ENCODE results near the gene CEP112. TPM values are rescaled to one million over a fixed set of nuclear protein-coding genes. Genes with fewer than 3 reads are reported as not detected.

The CEP112 gene
- total RNA-seq, 1 donor from 2014 or later: 1.3 TPM

DNA sequence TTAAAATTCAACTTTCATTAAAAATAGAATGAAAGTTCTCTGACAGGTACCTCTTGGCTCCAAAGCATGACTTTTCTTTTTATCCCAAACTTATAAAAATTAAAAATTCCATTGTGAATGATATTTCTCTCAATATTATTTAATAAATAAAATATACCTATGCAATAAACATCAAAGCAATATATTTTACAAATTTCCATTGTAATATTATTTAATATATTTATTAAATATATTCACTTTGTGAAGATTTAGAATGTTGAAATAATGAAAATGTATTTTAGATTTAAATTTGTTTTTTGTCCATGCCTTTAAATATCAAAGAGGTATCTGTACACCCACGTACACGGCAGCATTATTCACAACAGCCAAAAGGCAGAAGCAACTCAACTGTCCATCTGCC, 147.8 kb downstream of the CEP112 start:
- DNase-seq: no peak
- no peaks in the 10 kb centered on the region for H3K4me1 Mint-ChIP-seq
- no peaks in the 10 kb centered on the region for H3K27me3 Mint-ChIP-seq
- no peak overlapping the region for H3K4me3 Mint-ChIP-seq
- H3K9me3 Mint-ChIP-seq: no peaks in the 10 kb centered on the region
- H3K36me3 Mint-ChIP-seq (ENCODE audit: low read depth): no peaks in the 10 kb centered on the region
- no peak overlapping the region for H3K27ac Mint-ChIP-seq
- intact Hi-C loops (cut with micrococcal nuclease): no loop called here

DNA sequence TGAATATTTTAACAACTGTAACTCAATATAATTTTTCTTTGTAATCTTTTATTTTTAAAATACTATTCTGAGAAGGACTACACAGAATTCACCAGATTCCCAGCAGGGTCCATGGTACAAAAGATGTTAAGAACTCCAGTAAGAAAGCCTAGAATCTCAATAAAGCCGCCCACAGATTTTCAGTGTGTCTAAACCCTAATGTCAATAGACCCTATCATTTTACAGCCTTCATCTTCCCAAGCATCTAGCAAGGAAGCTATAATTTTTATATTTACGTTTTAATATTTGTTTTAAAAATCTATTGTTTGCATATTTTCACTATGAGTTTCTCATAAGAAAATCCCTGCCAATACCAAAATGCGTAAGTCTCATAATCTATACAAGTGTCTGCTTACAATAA, 148.5 kb downstream of the CEP112 start:
- Mint-ChIP-seq H3K27ac (no peak overlapping the region), H3K4me1 (no peaks in the 10 kb centered on the region), H3K36me3 (ENCODE audit: low read depth) (no peaks in the 10 kb centered on the region), H3K4me3 (no peak overlapping the region), H3K27me3 (peaks cover 4% of the 10 kb centered on the region), H3K9me3 (no peaks in the 10 kb centered on the region)
- intact Hi-C loops (cut with micrococcal nuclease): no loop called here
- no peak for DNase-seq

DNA sequence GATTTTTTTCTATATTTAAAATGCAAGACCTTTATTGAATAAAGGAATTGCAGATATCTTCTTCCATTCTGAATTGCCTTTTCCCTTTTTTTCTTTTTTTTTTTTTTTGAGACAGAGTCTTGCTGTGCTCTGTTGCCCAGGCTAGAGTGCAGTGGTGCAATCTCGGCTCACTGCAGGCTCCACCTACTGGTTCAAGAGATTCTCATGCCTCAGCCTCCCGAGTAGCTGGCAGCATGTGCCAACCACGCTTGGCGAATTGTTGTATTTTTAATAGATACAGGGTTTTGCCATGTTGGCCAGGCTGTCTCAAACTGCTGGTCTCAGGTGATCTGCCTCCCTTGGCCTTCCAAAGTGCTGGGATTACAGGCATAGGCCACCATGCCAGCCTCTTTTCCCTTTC, 151.5 kb downstream of the CEP112 start:
- H3K36me3 Mint-ChIP-seq (ENCODE audit: low read depth): no peaks in the 10 kb centered on the region
- no peak overlapping the region for H3K4me3 Mint-ChIP-seq
- DNase-seq: no peak
- no peak overlapping the region for H3K27ac Mint-ChIP-seq
- intact Hi-C loops (cut with micrococcal nuclease): no loop called here
- H3K9me3 Mint-ChIP-seq: peaks cover 4% of the 10 kb centered on the region
- H3K27me3 Mint-ChIP-seq: peaks cover 7% of the 10 kb centered on the region
- no peaks in the 10 kb centered on the region for H3K4me1 Mint-ChIP-seq

DNA sequence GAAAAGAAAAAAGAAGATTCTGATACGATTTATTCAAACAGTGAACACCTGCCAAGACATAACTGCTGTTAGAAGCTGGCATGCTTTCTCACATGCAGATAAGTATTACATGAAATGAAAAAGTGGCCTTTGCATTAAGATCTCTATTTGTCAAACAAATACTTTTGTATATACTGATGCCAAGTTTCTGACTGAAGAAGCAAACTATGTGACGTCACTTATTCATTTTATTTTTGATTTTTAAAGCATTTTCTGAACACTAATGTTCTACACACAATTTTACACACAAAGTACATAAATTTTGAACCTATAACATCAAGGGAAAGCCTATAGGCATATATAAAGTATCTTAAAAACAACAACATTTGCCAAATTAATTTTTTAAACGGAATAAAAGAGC, 153.8 kb downstream of the CEP112 start:
- no peaks in the 10 kb centered on the region for H3K36me3 Mint-ChIP-seq (ENCODE audit: low read depth)
- H3K9me3 Mint-ChIP-seq: peaks cover 4% of the 10 kb centered on the region
- no peak overlapping the region for H3K4me3 Mint-ChIP-seq
- no peak for DNase-seq
- peaks cover 7% of the 10 kb centered on the region for H3K27me3 Mint-ChIP-seq
- no peak overlapping the region for H3K27ac Mint-ChIP-seq
- no peaks in the 10 kb centered on the region for H3K4me1 Mint-ChIP-seq
- intact Hi-C loops (cut with micrococcal nuclease): no loop called here

DNA sequence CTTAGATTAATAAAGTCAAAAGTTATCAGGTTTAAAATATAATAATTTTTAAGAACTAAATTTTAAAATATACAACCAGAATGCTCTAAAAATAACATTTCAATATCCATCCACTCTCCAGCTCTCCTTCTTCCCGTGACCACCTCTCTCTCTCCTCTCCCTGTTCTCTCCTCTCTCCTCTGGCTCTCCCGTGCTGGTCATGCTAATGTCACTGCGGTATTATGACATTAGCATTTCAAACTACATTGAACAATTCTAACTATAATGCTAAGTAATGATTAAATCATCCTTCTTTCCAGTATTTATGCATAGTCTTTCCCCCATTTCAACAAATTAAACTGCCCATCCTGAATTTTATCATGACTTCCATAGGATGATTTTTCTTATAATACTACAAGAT, 154.7 kb downstream of the CEP112 start:
- Mint-ChIP-seq H3K9me3 (peaks cover 4% of the 10 kb centered on the region), H3K4me3 (no peak overlapping the region), H3K27ac (no peak overlapping the region), H3K36me3 (ENCODE audit: low read depth) (no peaks in the 10 kb centered on the region), H3K4me1 (no peaks in the 10 kb centered on the region), H3K27me3 (peaks cover 7% of the 10 kb centered on the region)
- DNase-seq: no peak
- intact Hi-C loops (cut with micrococcal nuclease): no loop called here

DNA sequence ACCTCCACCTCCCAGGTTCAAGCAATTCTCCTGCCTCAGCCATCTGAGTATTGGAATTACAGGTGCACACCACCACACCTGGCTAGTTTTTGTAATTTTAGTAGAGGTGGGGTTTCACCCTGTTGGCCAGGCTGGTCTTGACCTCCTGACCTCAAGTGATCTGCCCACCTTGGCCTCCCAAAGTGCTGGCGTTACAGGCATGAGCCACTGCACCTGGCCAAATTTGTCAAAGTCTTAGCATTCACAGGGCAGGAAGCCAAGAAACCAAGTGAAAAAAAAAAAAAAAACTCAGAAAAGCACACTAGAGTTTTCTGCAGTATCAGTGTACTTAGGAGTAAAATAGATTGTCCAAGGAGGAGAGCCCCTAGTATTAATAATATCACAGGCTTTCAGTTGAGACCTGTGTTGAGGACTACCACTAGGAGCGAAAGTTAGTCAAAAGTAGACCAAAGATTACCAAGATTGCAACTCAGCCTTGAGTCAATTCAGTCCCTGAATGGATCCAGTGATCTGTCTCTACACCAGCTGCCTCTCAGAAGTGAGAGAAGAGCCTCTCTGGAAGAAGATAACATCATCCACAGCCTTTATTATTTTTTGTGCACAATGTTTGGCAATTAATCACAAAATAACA, 159.7 kb downstream of the CEP112 start:
- intact Hi-C loops (cut with micrococcal nuclease): no loop called here

DNA sequence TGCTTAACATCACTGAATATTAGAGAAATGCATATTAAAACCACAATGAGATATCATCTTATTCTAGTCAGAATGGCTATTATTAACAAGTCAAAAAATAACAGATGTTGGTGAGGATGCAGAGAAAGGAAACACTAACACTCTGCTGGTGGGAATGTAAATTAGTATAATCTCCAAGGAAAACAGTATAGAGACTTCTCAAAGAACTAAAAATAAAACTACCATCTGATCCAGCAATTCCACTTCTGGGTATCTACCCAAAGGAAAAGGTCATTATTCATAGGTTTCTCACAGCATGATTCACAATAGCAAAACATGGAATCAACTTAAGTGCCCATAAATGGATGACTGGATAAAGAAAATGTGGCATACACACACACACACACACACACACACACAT, 166.4 kb downstream of the CEP112 start:
- Mint-ChIP-seq H3K4me1 (no peaks in the 10 kb centered on the region), H3K4me3 (no peak overlapping the region), H3K27me3 (peaks cover 3% of the 10 kb centered on the region), H3K36me3 (ENCODE audit: low read depth) (no peaks in the 10 kb centered on the region), H3K9me3 (peaks cover 12% of the 10 kb centered on the region), H3K27ac (no peak overlapping the region)
- DNase-seq: no peak
- intact Hi-C loops (cut with micrococcal nuclease): no loop called here

More for the DNA sequence above, 159.7 kb downstream of the CEP112 start:
- H3K36me3 Mint-ChIP-seq (ENCODE audit: low read depth): no peaks in the 10 kb centered on the region
- H3K9me3 Mint-ChIP-seq: peaks cover 4% of the 10 kb centered on the region
- peaks cover 3% of the 10 kb centered on the region for H3K27me3 Mint-ChIP-seq
- DNase-seq: no peak
- no peak overlapping the region for H3K27ac Mint-ChIP-seq
- H3K4me1 Mint-ChIP-seq: no peaks in the 10 kb centered on the region
- H3K4me3 Mint-ChIP-seq: no peak overlapping the region

DNA sequence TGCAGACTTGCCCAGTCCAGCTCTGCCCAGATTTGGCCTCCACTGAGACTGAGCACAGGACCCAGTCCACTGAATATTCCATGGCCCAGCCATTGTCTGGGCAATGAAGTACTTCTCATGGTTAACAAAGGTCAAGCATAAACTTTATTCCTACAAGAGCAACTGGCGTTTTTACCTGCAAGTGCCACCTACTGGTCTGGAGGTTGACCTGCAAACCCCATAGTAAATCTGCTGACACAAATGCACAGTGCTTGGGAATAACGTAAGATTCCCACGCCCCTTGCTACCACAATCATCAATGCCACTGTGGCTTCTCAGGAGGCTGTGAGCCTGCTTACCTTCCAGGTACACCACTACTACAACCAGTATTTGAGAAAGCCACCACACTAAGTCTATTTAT, 170.2 kb downstream of the CEP112 start:
- Mint-ChIP-seq H3K9me3 (peaks cover 12% of the 10 kb centered on the region), H3K36me3 (ENCODE audit: low read depth) (no peaks in the 10 kb centered on the region)

DNA sequence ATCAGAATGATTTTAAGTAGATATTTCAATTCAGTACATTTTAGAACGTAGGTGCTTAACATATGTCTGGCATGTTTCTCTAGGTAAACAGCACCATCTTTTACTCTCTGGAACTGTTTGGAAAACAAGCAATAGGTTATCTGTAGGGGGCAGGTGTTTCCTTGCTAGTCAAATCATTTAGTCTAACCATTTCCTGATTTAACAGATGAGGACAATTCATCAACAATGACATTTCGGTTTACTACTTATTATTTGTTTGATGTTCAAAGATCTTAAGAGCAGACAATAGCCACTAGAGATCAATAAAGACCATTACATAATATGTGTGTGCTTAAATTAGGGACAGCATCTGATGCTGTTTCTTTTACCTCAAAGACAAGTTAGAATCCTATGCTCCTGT, 173.1 kb downstream of the CEP112 start:
- intact Hi-C loops (cut with micrococcal nuclease): no loop called here
- no peak for DNase-seq
- Mint-ChIP-seq H3K4me1 (no peaks in the 10 kb centered on the region), H3K27me3 (peaks cover 8% of the 10 kb centered on the region), H3K4me3 (no peak overlapping the region), H3K9me3 (peaks cover 8% of the 10 kb centered on the region), H3K36me3 (ENCODE audit: low read depth) (no peaks in the 10 kb centered on the region), H3K27ac (no peak overlapping the region)

More for the DNA sequence above, 170.2 kb downstream of the CEP112 start:
- no peak overlapping the region for H3K4me3 Mint-ChIP-seq
- no peak overlapping the region for H3K27ac Mint-ChIP-seq
- no peaks in the 10 kb centered on the region for H3K4me1 Mint-ChIP-seq
- DNase-seq: no peak
- intact Hi-C loops (cut with micrococcal nuclease): no loop called here
- peaks cover 3% of the 10 kb centered on the region for H3K27me3 Mint-ChIP-seq

DNA sequence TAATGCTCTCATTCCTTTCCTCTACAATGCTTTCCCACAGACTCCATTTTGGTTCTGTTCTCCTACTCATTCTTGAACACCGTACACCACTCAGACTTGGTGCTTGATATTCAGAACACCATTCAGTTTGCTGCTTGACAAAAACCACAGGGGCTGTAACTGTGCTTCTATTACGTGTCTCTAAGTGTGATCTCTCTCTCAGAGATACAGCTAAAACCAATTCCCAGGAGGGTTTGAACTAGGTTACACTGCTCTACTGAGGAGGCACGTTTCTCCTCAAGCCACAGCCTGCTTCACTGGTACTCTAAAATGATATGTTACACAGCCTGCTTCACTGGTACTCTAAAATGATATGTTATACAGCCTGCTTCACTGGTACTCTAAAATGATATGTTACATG, 175.7 kb downstream of the CEP112 start:
- no peaks in the 10 kb centered on the region for H3K36me3 Mint-ChIP-seq (ENCODE audit: low read depth)
- no peaks in the 10 kb centered on the region for H3K9me3 Mint-ChIP-seq
- H3K27me3 Mint-ChIP-seq: peaks cover 5% of the 10 kb centered on the region
- DNase-seq: no peak
- H3K4me3 Mint-ChIP-seq: no peak overlapping the region
- H3K27ac Mint-ChIP-seq: no peak overlapping the region
- intact Hi-C loops (cut with micrococcal nuclease): no loop called here
- H3K4me1 Mint-ChIP-seq: no peaks in the 10 kb centered on the region

DNA sequence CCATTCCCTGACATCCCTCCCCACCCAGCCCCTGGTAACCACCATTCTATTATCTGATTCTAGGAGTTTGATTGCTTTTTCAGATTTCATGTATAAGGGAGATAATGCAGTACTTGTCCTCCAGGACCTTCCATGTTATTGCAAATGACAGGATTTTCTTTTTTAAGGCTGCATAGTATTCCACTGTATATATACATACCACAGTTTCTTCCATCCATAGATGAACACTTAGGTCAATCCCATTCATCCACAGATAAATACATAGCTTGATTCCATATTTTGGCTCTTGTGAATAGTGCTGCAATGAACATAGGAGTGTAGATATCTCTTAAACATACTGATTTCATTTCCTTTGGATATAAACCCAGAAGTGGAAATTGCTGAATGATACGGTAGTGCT, 183.3 kb downstream of the CEP112 start:
- Mint-ChIP-seq H3K4me1 (no peaks in the 10 kb centered on the region), H3K27me3 (no peaks in the 10 kb centered on the region), H3K36me3 (ENCODE audit: low read depth) (no peaks in the 10 kb centered on the region), H3K9me3 (peaks cover 4% of the 10 kb centered on the region), H3K27ac (no peak overlapping the region), H3K4me3 (no peak overlapping the region)
- intact Hi-C loops (cut with micrococcal nuclease): no loop called here
- no peak for DNase-seq

DNA sequence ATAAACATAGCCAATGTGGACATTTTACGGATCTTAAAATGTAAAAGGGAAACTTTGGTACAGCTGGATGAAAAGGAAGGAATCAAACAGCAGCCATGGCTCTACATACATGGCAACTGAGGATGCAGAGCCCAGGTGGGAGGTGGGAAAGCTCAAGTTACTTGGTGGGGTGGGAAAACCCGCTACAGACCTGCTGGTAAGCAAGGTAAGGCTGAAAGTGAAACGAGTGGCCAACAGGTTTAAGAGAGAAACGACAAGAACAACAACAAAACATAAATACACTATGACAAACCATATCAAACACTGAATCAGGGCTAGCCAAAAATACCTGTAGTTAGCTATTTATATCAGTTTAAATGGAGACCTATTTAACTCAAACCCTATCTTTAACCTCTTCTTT, 185.3 kb downstream of the CEP112 start:
- Mint-ChIP-seq H3K27ac (no peak overlapping the region), H3K4me3 (no peak overlapping the region), H3K36me3 (ENCODE audit: low read depth) (no peaks in the 10 kb centered on the region), H3K4me1 (no peaks in the 10 kb centered on the region), H3K27me3 (peaks cover 2% of the 10 kb centered on the region), H3K9me3 (peaks cover 4% of the 10 kb centered on the region)
- no peak for DNase-seq
- intact Hi-C loops (cut with micrococcal nuclease): no loop called here

DNA sequence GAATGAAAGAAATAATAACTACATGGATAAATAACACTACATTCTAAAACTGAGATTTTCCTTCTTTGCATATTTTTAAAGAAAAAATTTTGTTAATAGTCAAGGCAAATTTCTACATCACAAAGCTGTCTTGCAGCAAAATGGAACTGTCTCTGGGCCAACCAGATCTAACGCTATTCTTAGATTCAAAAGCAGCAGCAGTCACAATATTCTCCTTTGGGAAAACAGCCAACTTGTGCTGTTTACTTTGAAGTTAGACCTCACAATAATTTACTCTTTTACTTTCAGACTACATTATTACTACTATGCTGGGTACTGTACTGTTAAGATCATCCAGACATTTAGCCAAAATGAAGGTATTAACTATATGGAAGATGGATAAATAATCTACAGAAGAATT, 189.1 kb downstream of the CEP112 start:
- H3K27ac Mint-ChIP-seq: no peak overlapping the region
- DNase-seq: no peak
- no peaks in the 10 kb centered on the region for H3K36me3 Mint-ChIP-seq (ENCODE audit: low read depth)
- intact Hi-C loops (cut with micrococcal nuclease): no loop called here
- H3K4me3 Mint-ChIP-seq: no peak overlapping the region
- no peaks in the 10 kb centered on the region for H3K9me3 Mint-ChIP-seq
- H3K27me3 Mint-ChIP-seq: peaks cover 2% of the 10 kb centered on the region
- peaks cover 2% of the 10 kb centered on the region for H3K4me1 Mint-ChIP-seq

DNA sequence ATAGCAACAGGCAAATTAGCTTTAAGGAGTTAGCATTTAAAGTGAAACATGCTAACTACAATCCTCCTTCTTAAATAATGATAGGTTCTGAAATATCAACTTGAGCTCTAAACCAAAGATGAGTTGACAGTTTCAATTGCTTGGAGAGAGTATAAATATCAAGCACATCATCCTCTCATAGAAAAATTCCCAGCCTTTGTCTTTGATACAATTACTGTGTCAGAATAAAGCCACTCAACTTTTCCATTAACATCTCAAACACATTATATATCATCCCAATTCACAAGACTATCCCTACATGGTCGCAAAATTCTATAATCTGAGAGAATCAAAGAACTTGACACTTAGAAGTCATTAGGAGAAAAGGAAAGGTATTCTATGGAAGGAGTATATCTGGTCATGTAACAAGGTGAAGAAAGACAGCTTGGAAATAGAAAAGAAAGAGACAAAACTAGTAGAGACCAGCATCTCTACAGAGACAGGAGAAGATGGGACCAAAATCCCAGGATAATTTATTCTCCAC, 189.8 kb downstream of the CEP112 start:
- H3K4me3 Mint-ChIP-seq: no peak overlapping the region
- H3K27me3 Mint-ChIP-seq: peaks cover 2% of the 10 kb centered on the region
- H3K4me1 Mint-ChIP-seq: peaks cover 2% of the 10 kb centered on the region
- H3K27ac Mint-ChIP-seq: no peak overlapping the region
- no peak for DNase-seq
- no peaks in the 10 kb centered on the region for H3K36me3 Mint-ChIP-seq (ENCODE audit: low read depth)
- intact Hi-C loops (cut with micrococcal nuclease): no loop called here
- H3K9me3 Mint-ChIP-seq: no peaks in the 10 kb centered on the region

DNA sequence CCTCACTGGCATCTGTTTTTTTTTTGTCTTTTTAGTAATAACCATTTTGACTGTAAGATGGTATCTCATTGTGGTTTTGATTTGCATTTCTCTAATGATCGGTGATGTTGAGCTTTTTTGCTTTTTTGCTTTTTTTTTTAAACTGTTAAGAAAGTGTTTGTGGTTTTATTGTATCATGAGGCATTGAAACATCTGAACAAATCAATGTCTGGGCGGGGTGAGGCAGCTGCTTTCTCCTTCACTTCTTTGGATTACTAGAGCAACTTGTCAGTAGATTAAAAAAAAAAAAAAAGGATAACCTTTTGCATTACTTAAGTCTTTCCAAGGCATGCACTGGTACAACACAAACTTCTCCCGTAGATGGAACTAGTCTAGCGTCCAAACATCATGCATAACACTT, 191.7 kb downstream of the CEP112 start:
- no peak for DNase-seq
- H3K27me3 Mint-ChIP-seq: peaks cover 2% of the 10 kb centered on the region
- no peak overlapping the region for H3K27ac Mint-ChIP-seq
- H3K4me1 Mint-ChIP-seq: peaks cover 2% of the 10 kb centered on the region
- intact Hi-C loops (cut with micrococcal nuclease): no loop called here
- no peaks in the 10 kb centered on the region for H3K36me3 Mint-ChIP-seq (ENCODE audit: low read depth)
- H3K4me3 Mint-ChIP-seq: no peak overlapping the region
- no peaks in the 10 kb centered on the region for H3K9me3 Mint-ChIP-seq

All from activated CD4-positive, alpha-beta T cell treated with anti-CD3 and anti-CD28 coated beads, Interleukin-2, amount 10 ng/mL, durations not matched to agents 24 days and 14 days (primary cell).